Measurements from ENCODE around the gene B3GNT5. TPM values are rescaled to one million over a fixed set of nuclear protein-coding genes. Genes with fewer than 3 reads are reported as not detected.

B3GNT5 gene
- total and polyA plus RNA-seq, 9 of the 15 experiments (the other 6 are each of a cell fraction or from before 2014, with no cell fraction given) = 8.8 to 23.8 (median 14.4) TPM

DNA sequence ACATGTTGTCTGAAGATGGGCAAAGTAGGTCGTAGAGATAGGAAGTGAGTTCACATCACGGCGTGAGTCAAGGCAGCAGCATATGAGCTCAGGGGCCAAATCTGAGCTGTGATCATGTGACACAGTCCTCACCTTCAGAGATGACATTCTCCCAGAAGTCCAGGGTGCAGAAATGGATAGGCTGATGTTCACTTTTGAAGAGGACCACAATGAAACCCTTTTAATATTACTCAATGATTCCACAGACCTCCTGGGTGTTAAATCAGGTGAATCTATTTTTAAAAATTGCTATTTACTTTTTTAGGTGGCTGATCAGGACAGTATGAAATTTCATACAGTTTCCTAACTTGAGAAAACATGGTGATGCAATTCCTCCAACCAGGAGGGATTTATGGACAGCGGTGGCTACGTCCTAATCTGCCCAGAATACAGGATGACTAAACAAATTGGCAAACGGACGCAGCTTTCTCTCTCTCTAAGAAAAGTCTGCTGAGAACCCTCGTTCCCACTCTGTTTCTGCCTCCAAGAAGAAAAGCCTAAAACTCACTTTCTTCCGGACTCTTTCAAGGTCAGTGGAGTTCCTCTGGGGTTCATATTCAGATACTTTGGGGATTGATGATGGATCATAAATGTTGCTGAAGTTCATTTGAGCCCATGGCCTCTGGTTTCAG is 34.4 kb downstream of the B3GNT5 start (continued):
- TF ChIP-seq PYGO2 (tag; IDR thresholded peaks at IDR 0.05) = peak; percentile 48; the same call in 1 of the 2 replicates
- TF ChIP-seq ZNF764 (CRISPR knock-in tag; IDR thresholded peaks at IDR 0.05; ENCODE audit: low read depth) = no peak
- TF ChIP-seq NFIC (IDR thresholded peaks at IDR 0.05) = no peak
- TF ChIP-seq MTF1 (CRISPR knock-in tag; IDR thresholded peaks at IDR 0.05; ENCODE audit: borderline replicate concordance) = no peak
- peak in 1 of 2 experiments; percentile 63; a peak in 2 of 4 replicates for TF ChIP-seq ZNF318 (IDR thresholded peaks at IDR 0.05; ENCODE audit: borderline replicate concordance in 1 of 2, low read depth in 1 of 2)
- TF ChIP-seq CHD4 (IDR thresholded peaks at IDR 0.05; ENCODE audit: insufficient read depth, insufficient replicate concordance, low read depth, low read length, poor library complexity, severe bottlenecking) = no peak
- TF ChIP-seq, protein P1, sequence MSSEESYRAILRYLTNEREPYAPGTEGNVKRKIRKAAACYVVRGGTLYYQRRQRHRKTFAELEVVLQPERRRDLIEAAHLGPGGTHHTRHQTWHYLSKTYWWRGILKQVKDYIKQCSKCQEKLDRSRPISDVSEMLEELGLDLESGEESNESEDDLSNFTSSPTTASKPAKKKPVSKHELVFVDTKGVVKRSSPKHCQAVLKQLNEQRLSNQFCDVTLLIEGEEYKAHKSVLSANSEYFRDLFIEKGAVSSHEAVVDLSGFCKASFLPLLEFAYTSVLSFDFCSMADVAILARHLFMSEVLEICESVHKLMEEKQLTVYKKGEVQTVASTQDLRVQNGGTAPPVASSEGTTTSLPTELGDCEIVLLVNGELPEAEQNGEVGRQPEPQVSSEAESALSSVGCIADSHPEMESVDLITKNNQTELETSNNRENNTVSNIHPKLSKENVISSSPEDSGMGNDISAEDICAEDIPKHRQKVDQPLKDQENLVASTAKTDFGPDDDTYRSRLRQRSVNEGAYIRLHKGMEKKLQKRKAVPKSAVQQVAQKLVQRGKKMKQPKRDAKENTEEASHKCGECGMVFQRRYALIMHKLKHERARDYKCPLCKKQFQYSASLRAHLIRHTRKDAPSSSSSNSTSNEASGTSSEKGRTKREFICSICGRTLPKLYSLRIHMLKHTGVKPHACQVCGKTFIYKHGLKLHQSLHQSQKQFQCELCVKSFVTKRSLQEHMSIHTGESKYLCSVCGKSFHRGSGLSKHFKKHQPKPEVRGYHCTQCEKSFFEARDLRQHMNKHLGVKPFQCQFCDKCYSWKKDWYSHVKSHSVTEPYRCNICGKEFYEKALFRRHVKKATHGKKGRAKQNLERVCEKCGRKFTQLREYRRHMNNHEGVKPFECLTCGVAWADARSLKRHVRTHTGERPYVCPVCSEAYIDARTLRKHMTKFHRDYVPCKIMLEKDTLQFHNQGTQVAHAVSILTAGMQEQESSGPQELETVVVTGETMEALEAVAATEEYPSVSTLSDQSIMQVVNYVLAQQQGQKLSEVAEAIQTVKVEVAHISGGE (CRISPR knock-in tag; IDR thresholded peaks at IDR 0.05) = no peak; a peak in 1 of 6 replicates
- no peak for TF ChIP-seq ELF4 (CRISPR knock-in tag; IDR thresholded peaks at IDR 0.05)
- TF ChIP-seq TAL1 (IDR thresholded peaks at IDR 0.05) = no peak
- TF ChIP-seq TSHZ1 (CRISPR knock-in tag; IDR thresholded peaks at IDR 0.05) = peak; percentile 48; the same call in 1 of the 2 replicates
